Natural killer cell (primary cell): ENCODE measurements around the gene C9orf85. TPM values are rescaled to one million over a fixed set of nuclear protein-coding genes. Genes with fewer than 3 reads are reported as not detected.

ENCODE experiments used
- ATAC-seq, 3 donors: fragments of 150-1000 bp in 2 of 3; fragments of 200-7000 bp in 1 of 3; cut with Tn5 transposase; 1 replicate in 1 of 3; 2 replicates in 2 of 3; pipeline ENCODE4 v1.10.0; 2021; ENCODE audit warnings: mild to moderate bottlenecking in 2 of 3, moderate library complexity in 2 of 3
- DNase-seq, 2 donors: peaks; one replicate each; pipeline versions ENCODE4 v3.0.0 to v3.0.0-alpha.2; 2013 to 2021; ENCODE audit warnings: mixed read lengths in 1 of 2
- H3K27ac ChIP-seq: one replicate; pipeline ENCODE4 v1.5.1; 2013; ENCODE audit warnings: mild to moderate bottlenecking, low read length
- H3K27me3 ChIP-seq: one replicate; pipeline ENCODE4 v1.6.1; 2013; ENCODE audit warnings: low read length; ENCODE audit not compliant: control insufficient read depth, insufficient read depth
- H3K36me3 ChIP-seq: one replicate; pipeline ENCODE4 v1.6.1; 2013; ENCODE audit warnings: low read length; ENCODE audit not compliant: control insufficient read depth, insufficient read depth
- H3K4me1 ChIP-seq: one replicate; pipeline ENCODE4 v1.6.1; 2013; ENCODE audit warnings: low read length; ENCODE audit not compliant: control insufficient read depth, insufficient read depth
- H3K4me3 ChIP-seq: one replicate; pipeline ENCODE4 v1.5.1; 2013; ENCODE audit warnings: low read length
- H3K9me3 ChIP-seq: one replicate; pipeline ENCODE4 v1.6.1; 2013; ENCODE audit warnings: low read length; ENCODE audit not compliant: control insufficient read depth, insufficient read depth
- H3K27ac Mint-ChIP-seq, 2 donors: one replicate each; pipeline ENCODE4 v1.8.0; 2022; ENCODE audit warnings: mild to moderate bottlenecking in 2 of 2, mixed read lengths in 2 of 2, moderate library complexity in 1 of 2
- H3K27me3 Mint-ChIP-seq, 2 donors: one replicate each; pipeline ENCODE4 v1.8.0; 2022; ENCODE audit warnings: low read depth in 2 of 2, mixed read lengths in 2 of 2
- H3K36me3 Mint-ChIP-seq: one replicate; pipeline ENCODE4 v1.8.0; 2022; ENCODE audit warnings: mixed read lengths
- H3K4me1 Mint-ChIP-seq, 2 donors: one replicate each; pipeline ENCODE4 v1.8.0; 2022; ENCODE audit warnings: mixed read lengths in 2 of 2
- H3K4me3 Mint-ChIP-seq: one replicate; pipeline ENCODE4 v1.8.0; 2022; ENCODE audit warnings: mild to moderate bottlenecking, moderate library complexity, mixed read lengths
- H3K9me3 Mint-ChIP-seq, 2 donors: one replicate each; pipeline ENCODE4 v1.8.0; 2022; ENCODE audit warnings: mixed read lengths in 2 of 2
- WGBS: methylation state at CpG from one replicate; pipeline ENCODE4 v1.1.7; 2013; ENCODE audit warnings: missing lambda C conversion rate; ENCODE audit not compliant: insufficient coverage; 5-methylcytosine and 5-hydroxymethylcytosine counted together
- intact Hi-C: fragments of 100-400 bp; cut with micrococcal nuclease; formaldehyde crosslinking; loops from one replicate; pipeline ENCODE4 v1.14.2; 2022
- total RNA-seq, 4 donors: library from RNA; stranded (reverse); fragments of 120-200 nt in 1 of 4; gene quantifications; one replicate each; pipeline versions ENCODE4 v1.2.3 to v1.2.4, GENCODE V29; 2013 to 2022
- TF ChIP-seq, protein P1 (sequence below): fragments of 200-600 bp; IDR thresholded peaks from one replicate; pipeline ENCODE4 v1.8.0; 2022; ENCODE audit warnings: antibody characterized with exemption

C9orf85 gene
- total RNA-seq, 3 donors from 2014 or later (not counting 1 experiment from before 2014, with no cell fraction given): 5.6 to 11.1 (median 9.2) TPM

GRCh38 chr9:71987471-71988371 is 76.3 kb downstream of the C9orf85 start:
- WGBS: 82% methylated on average over 11 of the region's 11 CpGs
- Mint-ChIP-seq H3K27ac (no peak overlapping the region), H3K9me3 (no peaks in the 10 kb centered on the region), H3K36me3 (no peaks in the 10 kb centered on the region), H3K27me3 (no peaks in the 10 kb centered on the region), H3K4me3 (no peak overlapping the region), H3K4me1 (no peaks in the 10 kb centered on the region)
- H3K27me3 ChIP-seq: no peaks in the 10 kb centered on the region
- DNase-seq (no peak), ATAC-seq (no peak)
- no peak overlapping the region for H3K4me3 ChIP-seq
- no peaks in the 10 kb centered on the region for H3K36me3 ChIP-seq
- H3K27ac ChIP-seq: no peak overlapping the region
- intact Hi-C loops: no loop called here
- no peaks in the 10 kb centered on the region for H3K4me1 ChIP-seq
- H3K9me3 ChIP-seq: no peaks in the 10 kb centered on the region
- TF ChIP-seq, protein P1, sequence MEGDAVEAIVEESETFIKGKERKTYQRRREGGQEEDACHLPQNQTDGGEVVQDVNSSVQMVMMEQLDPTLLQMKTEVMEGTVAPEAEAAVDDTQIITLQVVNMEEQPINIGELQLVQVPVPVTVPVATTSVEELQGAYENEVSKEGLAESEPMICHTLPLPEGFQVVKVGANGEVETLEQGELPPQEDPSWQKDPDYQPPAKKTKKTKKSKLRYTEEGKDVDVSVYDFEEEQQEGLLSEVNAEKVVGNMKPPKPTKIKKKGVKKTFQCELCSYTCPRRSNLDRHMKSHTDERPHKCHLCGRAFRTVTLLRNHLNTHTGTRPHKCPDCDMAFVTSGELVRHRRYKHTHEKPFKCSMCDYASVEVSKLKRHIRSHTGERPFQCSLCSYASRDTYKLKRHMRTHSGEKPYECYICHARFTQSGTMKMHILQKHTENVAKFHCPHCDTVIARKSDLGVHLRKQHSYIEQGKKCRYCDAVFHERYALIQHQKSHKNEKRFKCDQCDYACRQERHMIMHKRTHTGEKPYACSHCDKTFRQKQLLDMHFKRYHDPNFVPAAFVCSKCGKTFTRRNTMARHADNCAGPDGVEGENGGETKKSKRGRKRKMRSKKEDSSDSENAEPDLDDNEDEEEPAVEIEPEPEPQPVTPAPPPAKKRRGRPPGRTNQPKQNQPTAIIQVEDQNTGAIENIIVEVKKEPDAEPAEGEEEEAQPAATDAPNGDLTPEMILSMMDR: no peak

GRCh38 chr9:71990466-71990865 is 79.0 kb downstream of the C9orf85 start:
- no peak for DNase-seq
- 100% methylated on average over 1 of the region's 1 CpG for WGBS
- no peaks in the 10 kb centered on the region for H3K9me3 Mint-ChIP-seq
- no peaks in the 10 kb centered on the region for H3K27me3 Mint-ChIP-seq
- intact Hi-C loops: no loop called here
- no peaks in the 10 kb centered on the region for H3K4me1 Mint-ChIP-seq
- Histone ChIP-seq H3K27ac (no peak overlapping the region), H3K9me3 (no peaks in the 10 kb centered on the region), H3K27me3 (no peaks in the 10 kb centered on the region), H3K4me3 (no peak overlapping the region), H3K4me1 (no peaks in the 10 kb centered on the region), H3K36me3 (no peaks in the 10 kb centered on the region)
- no peak overlapping the region for H3K27ac Mint-ChIP-seq
- H3K4me3 Mint-ChIP-seq: no peak overlapping the region
- no peaks in the 10 kb centered on the region for H3K36me3 Mint-ChIP-seq
- TF ChIP-seq, protein P1: no peak
- no peak for ATAC-seq

GRCh38 chr9:72005451-72005850 is 94.0 kb downstream of the C9orf85 start:
- no peak overlapping the region for H3K4me3 Mint-ChIP-seq
- intact Hi-C loops: no loop called here

More at GRCh38 chr9:72005451-72005850, 94.0 kb downstream of the C9orf85 start:
- Histone ChIP-seq H3K36me3 (no peaks in the 10 kb centered on the region), H3K9me3 (no peaks in the 10 kb centered on the region), H3K4me3 (no peak overlapping the region), H3K27me3 (no peaks in the 10 kb centered on the region), H3K4me1 (no peaks in the 10 kb centered on the region), H3K27ac (no peak overlapping the region)
- no peak for DNase-seq
- Mint-ChIP-seq H3K27ac (no peak overlapping the region), H3K36me3 (no peaks in the 10 kb centered on the region), H3K27me3 (no peaks in the 10 kb centered on the region), H3K9me3 (no peaks in the 10 kb centered on the region), H3K4me1 (no peaks in the 10 kb centered on the region)
- ATAC-seq: no peak
- TF ChIP-seq, protein P1: no peak
